Measurements from ENCODE around the gene PAQR6.
"Not testable (repeated sequence)": the region's sequence is repeated elsewhere in the genome, so short reads cannot be mapped to it uniquely, and the experiment has no call there.

Gene PAQR6

DNA sequence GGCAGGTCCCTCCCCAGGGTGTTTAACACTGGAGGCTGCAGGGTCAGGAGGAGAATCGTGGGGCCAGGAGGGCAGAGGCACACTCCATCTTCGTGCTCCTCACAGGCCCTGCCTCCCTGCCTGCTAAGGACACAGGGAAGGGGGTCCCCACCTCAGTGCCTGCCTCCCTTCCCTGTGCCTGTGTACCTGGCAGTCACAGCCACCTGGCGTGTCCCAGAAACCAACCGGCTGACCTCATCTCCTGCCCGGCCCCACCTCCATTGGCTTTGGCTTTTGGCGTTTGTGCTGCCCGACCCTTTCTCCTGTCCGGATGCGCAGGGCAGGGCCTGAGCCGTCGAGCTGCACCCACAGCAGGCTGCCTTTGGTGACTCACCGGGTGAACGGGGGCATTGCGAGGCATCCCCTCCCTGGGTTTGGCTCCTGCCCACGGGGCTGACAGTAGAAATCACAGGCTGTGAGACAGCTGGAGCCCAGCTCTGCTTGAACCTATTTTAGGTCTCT is 6.5 kb downstream of the PAQR6 start:
- H3K27ac ChIP-seq = peak overlapping the region in 1 of 21 experiments; percentile 11
- H3K4me3 ChIP-seq = no peak overlapping the region

DNA sequence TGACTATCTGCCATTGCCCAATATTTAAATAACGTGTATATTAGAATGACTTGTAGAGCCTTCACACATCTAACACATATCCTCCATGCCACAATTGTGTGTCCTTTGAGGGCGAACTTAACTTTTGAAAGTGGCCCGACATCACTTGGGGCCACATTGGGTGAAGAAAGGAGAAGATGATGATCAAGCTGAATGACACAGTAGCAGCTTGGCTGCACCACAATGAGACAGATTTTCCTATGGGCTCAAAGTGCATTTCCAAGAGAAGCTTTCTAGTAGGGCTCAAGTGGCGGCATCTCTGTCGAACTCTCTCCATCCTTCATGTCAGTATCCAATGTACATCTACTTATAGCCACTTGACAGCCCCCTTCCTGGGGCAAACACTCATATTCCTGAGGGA is 9.6 kb downstream of the PAQR6 start:
- H3K4me3 ChIP-seq = no peak overlapping the region
- H3K27ac ChIP-seq = no peak overlapping the region

DNA sequence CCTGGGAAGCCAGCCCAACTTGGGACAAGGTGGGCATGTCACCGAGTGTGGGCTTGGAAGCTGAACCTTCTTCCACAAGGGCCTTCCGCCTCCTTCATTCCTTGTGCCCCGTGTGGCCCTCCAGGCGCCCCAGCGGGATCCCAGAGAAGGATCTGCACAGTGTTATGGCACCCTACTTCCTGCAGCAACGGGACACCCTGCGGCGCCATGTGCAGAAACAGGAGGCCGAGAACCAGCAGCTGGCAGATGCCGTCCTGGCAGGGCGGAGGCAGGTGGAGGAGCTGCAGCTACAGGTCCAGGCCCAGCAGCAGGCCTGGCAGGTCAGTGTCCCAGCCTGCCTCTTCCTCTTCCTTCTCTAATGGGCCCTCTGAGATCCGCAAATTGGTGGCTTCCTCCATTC is 11.7 kb downstream of the PAQR6 start:
- H3K27ac ChIP-seq = peak overlapping the region in 2 of 21 experiments; percentile 30 to 32
- no peak overlapping the region for H3K4me3 ChIP-seq

DNA sequence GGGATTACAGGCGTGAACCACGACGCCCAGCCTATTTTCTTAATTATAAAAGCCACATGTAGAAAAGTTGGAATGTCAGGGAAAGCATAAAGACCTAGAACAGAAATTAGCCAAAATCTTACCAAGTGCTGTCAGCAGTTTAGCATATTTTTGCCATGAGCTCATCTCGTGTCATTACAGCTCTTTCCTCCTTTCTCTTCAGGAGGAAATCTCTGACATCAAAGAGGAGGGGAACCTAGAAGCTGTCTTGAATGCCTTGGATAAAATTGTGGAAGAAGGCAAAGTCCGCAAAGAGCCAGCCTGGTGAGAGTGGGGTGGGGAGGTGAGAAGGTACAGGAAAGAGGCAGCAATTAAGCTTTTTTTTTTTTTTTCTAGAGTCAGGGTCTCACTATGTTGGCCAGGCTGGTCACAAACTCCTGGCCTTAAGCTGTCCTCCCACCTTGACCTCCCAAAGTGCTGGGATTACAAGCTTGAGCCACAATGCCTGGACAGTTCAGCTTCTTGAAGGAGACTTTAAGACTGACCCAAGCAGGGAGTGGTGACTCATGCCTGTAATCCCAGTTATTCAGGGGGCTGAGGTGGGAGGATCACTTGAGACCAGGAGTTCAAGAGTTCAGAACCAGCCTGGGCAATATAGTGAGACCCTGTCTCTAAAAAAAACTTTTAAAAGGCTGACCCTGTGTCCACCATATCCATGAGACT is 14.3 kb downstream of the PAQR6 start:
- no peak overlapping the region for H3K4me3 ChIP-seq
- peak overlapping the region in 1 of 21 experiments; percentile 45 for H3K27ac ChIP-seq

DNA sequence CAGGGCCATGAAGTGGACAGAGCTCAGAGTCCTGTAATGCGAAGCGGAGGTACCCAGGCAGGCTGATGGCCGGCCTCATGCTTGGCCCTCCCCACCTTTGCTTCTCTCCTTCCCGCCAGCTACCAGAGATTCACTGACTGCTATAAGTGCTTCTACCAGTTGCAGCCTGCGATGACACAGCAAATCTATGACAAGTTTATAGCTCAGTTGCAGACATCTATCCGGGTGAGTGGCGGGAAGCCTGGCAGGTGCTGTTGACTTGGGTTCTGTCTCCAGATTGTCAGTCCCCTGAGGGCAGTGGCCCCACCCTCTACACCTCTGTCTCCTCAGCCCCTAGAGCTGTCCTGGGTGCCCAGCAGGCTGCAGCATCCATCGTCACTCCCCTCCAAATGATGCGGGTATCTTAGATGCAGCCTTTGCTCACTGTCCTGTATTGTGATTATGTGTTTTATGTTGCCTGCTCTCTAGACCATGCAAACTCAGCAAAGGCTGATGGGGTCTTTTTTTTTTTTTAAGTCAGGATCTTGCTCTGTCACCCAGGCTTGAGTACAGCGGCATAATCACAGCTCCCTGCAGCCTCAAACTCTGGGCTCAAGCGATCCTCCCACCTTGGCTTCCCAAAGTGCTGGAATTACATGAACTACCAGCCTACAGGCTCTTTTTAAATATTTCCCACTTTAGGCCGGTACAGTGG is 15.5 kb downstream of the PAQR6 start:
- Histone ChIP-seq H3K27ac (no peak overlapping the region), H3K4me3 (no peak overlapping the region)

DNA sequence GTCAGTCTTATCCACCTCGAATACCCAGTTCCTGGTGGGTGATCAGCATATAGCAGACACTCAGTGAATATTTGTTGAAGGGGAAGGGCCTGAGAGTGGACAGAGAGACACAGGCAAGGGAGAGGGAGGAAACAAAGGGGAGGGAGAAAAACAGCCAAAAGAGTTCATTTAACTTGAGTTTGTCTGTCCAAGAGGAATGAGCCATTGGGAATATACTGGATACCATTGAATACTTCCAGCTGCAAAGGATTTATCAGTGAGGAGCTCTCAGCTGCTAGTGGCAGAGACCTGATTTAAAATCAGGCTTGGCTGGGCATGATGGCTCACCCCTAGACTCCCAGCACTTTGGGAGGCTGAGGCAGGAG is 17.4 kb downstream of the PAQR6 start:
- Histone ChIP-seq H3K4me3 (no peak overlapping the region), H3K27ac (no peak overlapping the region)

DNA sequence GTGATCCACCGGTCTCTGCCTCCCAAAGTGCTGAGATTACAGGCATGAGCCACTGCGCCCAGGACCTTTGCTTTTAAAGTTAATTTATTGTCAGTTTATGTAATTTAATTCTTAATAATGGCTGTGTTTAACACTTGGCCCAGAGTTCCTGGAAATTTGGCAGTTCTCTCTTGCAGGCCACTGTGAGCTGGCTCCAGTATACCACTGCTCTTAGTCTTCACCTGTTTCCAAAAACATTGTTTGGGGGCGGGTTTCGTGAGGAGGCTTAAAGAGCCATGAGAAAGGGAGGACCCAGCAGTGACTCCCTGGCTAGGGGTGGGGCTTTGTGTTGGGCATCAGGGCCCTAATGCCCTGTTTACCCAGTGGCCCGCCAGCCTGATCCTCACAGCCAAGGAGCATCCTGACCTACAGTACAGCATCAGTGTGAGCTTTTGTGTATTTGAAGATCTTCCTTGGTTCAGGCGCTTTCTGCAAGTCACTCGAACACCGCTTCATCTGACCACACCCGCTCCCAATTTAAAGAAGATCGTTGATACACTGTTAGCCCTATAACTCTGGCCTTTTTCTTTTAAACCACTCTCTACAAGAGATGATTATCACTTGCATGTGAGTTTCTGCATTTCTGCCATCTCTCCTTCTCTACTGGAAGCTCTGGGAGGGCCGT is 17.9 kb downstream of the PAQR6 start:
- Histone ChIP-seq H3K4me3 (no peak overlapping the region), H3K27ac (no peak overlapping the region)

DNA sequence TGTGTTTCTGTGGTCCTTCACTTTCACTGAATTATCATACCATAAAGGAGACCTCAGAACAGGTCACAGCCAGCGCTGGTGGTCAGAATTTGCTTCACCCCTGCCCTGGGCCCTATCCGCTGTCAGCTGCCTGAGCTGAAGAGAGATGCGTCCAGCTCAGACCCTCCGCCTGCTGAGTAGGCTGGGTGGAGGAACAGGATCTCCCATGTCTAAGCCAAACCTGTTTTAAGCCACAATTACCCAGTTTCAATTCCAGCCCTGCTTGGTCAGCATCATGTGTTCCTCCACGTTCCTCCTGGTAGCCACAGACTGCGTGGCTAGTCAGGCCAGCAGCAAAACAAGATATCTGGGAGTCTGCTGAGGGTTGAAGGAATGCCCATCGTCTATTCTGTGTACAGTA is 19.4 kb downstream of the PAQR6 start:
- H3K27ac ChIP-seq = no peak overlapping the region

DNA sequence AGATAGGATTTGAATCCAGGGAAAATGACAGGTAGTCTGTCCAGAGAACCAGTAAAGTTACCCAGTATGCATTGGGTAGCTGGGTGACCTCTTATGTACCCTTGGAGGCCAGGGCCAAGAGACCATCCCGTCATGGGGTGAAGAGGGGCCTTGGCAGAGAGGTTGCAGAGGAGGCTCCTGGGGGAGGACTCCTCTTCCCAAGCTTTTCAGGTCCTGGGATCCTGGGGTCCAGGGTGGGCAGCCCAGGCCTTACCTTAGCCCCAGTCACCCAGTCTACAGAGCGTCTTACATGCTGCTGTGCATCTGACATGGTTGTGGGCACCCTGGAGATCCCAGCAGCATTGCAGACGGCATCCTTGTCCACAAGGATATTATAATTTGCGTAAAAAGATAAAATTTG is 21.1 kb downstream of the PAQR6 start:
- no peak overlapping the region for H3K4me3 ChIP-seq
- peak overlapping the region in 2 of 21 experiments; percentile 50 to 76 for H3K27ac ChIP-seq

More for the DNA sequence above, 19.4 kb downstream of the PAQR6 start:
- H3K4me3 ChIP-seq = no peak overlapping the region

DNA sequence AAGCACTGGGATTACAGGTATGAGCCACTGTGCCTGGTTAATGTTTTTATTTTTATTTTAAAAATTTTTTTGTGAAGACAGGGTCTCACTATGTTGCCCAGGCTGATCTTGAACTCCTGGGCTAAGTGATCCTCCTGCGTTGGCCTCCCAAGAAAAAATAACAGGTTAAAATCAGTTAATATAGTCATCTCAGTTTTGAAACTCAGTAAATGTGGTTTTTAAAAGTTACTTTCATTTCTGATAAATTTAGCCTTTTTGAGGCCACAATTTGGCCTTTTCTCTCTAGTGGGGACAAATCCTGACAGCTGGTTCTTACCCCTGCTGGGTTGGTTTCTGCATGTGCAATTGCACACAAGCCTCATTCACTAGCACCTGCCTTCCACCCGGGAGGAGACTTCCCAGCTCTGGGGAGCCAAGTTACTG is 21.7 kb downstream of the PAQR6 start:
- Histone ChIP-seq H3K27ac (peak overlapping the region in 6 of 21 experiments; percentile 5 to 76 (median 41)), H3K4me3 (no peak overlapping the region)

DNA sequence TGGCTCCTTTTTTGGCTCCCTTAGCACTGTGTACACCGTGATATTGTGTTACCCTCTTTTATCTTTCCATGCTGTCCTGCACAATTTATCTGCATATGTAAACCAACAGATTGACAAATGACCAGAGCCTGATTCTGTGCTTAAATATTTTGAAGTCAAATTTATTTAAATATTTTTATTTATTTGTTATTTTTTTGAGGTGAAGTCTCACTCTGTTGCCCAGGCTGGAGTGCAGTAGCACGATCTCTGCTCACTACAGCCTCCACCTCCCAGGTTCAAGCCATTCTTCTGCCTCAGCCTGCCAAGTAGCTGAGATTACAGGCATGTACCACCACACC is 22.2 kb downstream of the PAQR6 start:
- H3K27ac ChIP-seq = peak overlapping the region in 6 of 21 experiments; percentile 5 to 76 (median 41)
- H3K4me3 ChIP-seq = no peak overlapping the region

DNA sequence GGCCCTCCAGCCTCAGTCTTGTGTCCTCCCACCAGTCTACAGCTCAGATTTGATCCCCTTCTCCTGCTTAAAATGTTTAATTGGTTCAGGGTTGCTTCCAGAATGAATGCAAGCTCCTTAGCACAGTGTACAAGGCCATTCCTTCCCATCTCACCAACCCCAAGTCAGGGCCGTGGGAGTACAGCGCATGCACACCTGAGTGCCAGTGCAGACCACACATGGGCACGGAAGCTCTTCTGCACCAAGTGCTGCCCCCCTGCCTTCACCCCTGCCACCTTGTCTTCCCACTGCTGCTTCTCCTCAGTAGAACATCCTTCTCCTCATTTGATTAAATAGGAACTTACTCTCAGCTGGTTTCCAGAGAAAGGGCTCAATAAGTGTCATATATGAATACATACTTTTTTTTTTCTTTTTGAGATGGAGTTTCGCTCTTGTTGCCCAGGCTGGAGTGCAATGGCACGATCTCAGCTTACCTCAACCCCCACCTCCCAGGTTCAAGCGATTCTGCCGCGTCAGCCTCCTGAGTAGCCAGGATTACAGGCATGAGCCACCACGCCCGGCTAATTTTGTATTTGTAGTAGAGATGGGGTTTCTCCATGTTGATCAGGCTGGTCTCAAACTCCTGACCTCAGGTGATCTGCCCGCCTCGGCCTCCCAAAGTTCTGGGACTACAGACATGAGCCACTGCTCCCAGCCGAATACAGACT is 25.7 kb downstream of the PAQR6 start:
- H3K27ac ChIP-seq = peak overlapping the region in 5 of 21 experiments; percentile 2 to 66 (median 8)
- no peak overlapping the region for H3K4me3 ChIP-seq

DNA sequence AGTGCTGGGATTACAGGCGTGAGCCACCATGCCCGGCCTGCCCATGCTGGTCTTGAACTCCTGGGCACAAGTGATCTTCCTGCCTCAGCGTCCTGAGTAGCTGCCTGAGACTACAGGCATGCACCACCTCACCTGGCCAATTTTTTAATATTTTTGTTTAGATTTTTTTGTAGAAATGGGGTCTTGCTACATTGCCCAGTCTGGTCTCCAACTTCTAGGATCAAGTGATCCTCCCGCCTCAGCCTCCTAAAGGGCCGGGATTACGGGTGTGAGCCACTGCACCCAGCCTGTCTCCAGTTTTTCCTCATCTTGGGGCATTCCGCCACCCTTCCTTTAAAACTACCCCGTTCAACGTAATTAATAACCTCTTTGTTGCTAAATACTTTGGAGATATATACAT is 27.6 kb downstream of the PAQR6 start:
- no peak overlapping the region for H3K4me3 ChIP-seq
- no peak overlapping the region for H3K27ac ChIP-seq

DNA sequence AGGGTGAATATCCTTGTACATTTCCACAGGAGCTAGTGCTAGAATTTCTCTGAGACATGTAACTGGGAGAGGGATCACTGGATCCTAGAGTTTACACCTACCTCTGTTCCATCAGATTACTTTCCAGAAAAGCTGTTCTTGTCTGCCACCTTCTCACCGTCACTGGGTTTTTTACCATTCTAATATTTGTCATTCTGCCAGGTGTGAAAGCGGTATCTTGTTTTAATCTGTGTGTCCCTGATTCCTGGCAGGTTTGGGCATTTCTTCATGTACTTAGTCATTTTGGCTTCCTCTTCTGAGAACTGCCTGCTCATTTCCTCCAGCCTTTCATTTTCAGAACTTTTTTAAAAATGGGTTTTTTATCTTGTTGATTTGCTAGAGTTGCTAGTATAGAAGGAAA is 30.0 kb downstream of the PAQR6 start:
- Histone ChIP-seq H3K27ac (peak overlapping the region in 18 of 21 experiments; percentile 4 to 83 (median 66)), H3K4me3 (no peak overlapping the region)

DNA sequence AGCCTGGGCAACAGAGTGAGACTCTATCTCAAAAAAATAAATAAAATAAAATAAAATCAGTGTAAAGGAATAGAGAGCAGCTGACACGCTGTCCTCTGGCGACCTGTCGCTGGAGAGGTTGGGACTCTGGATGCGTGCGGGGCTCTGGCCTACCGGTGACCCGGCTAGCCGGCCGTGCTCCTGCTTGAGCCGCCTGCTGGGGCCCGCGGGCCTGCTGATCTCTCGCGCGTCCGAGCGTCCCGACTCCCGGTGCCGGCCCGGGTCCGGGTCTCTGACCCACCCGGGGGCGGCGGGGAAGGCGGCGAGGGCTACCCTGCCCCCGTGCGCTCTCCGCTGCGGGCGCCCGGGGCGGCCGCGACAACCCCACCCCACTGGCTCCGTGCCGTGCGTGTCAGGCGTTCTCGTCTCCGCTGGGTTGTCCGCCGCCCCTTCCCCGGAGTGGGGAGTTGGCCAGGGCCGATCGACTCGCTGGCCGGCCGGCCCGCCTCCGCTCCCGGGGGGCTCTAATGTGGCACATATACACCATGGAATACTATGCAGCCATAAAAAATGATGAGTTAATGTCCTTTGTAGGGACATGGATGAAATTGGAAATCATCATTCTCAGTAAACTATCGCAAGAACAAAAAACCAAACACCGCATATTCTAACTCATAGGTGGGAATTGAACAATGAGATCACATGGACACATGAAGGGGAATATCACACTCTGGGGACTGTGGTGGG is 31.3 kb downstream of the PAQR6 start:
- H3K27ac ChIP-seq = peak overlapping the region in 1 of 21 experiments; percentile 10
- H3K4me3 ChIP-seq = not testable (repeated sequence)

DNA sequence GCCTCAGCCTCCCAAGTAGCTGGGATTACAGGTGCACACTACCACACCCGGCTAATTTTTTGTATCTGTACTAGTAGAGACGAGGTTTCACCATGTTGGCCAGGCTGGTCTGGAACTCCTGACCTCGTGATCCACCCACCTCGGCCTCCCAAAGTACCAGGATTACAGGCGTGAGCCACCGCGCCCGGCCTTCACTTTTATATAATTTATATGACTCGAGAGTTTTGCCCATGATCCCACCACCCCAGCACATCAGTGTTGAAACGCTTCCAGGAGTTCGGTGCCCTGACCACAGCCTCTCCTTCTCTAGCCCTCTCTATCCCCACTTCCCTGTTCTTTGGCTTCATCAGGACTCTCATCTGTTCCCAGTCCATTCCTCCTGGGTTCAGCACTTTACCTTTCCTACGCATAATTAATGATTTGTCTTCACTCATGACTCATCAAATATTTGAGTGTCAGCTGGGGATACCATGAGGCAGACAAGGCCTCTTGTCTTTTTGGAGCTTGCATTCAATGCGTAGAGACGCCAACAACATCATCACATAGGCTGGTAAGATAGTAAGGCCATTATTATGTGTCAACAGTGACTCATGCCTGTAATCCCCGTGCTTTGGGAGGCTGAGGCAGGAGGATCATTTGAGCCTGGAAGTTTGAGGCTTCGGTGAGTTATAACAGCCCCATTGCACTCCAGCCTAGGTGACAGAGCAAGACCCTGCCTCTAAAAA is 33.7 kb downstream of the PAQR6 start:
- peak overlapping the region; percentile 50 to 62 (median 55) for H3K4me3 ChIP-seq
- H3K27ac ChIP-seq = peak overlapping the region in 18 of 21 experiments; percentile 84 to 99 (median 94)

DNA sequence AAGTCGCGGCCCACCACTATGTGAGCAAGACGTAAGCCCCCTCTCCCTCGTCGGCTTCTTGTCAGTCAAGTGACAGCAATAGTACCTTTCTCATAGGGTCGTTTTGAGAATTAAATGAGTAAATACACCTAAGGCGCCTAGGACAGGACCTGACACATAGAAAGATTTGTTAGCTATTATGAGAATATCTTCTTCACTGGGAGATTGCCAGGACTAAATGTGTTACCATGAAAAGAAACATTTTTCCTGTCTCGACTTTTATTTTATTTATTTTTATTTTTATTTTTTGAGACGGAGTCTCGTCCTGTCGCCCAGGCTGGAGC is 34.3 kb downstream of the PAQR6 start:
- H3K4me3 ChIP-seq = peak overlapping the region; percentile 50 to 62 (median 55)

DNA sequence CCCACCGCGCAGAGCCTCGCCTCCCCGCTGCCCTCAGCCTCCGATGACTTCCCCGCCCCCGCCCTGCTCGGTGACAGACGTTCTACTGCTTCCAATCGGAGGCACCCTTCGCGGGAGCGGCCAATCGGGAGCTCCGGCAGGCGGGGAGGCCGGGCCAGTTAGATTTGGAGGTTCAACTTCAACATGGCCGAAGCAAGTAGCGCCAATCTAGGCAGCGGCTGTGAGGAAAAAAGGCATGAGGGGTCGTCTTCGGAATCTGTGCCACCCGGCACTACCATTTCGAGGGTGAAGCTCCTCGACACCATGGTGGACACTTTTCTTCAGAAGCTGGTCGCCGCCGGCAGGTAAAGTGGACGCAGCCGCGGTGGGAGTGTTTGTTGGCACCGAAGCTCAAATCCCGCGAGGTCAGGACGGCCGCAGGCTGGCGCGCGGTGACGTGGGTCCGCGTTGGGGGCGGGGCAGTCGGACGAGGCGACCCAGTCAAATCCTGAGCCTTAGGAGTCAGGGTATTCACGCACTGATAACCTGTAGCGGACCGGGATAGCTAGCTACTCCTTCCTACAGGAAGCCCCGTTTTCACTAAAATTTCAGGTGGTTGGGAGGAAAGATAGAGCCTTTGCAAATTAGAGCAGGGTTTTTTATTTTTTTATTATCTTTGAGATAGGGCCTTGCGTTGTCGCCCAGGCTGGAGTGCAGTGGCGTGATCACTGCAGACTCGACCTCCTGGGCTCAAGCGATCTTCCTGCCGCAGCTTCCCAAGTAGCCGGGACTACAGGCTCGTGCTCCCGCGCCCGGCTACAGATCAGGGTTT is 34.8 kb downstream of the PAQR6 start, which contains the start of gene PMF1:
Gene PMF1 (plus strand): TSS at position 175 of the 811 bp plus-strand sequence. CDS start 9 bp downstream, at position 184.
- Histone ChIP-seq H3K4me3 (peak within 1 kb of the TSS; percentile 50 to 62 (median 55)), H3K27ac (peak within 1 kb of the TSS; percentile 54 to 99 (median 93))

More for the DNA sequence above, 34.3 kb downstream of the PAQR6 start:
- peak overlapping the region; percentile 54 to 99 (median 93) for H3K27ac ChIP-seq
